Ovary (tissue), 9 donors: ENCODE results near the gene ASPDH. TPM values are rescaled to one million over a fixed set of nuclear protein-coding genes. Genes with fewer than 3 reads are reported as not detected.

Experiments
- DNase-seq, 5 donors: peaks; one replicate each; pipeline ENCODE4 v3.0.0-alpha.2; 2019 to 2020
- H3K27ac ChIP-seq, 2 donors: fragments of 200-600 bp; one replicate each; pipeline versions ENCODE4 v1.5.1 to v1.8.0; 2019 to 2022
- H3K27me3 ChIP-seq: fragments of 200-600 bp; one replicate; pipeline ENCODE4 v1.8.0; 2022
- H3K36me3 ChIP-seq: fragments of 200-600 bp; sonication (generic); one replicate; pipeline ENCODE4 v1.5.1; 2019
- H3K4me1 ChIP-seq: one replicate; pipeline ENCODE4 v1.8.1; 2013; ENCODE audit warnings: mild to moderate bottlenecking, moderate library complexity; ENCODE audit not compliant: insufficient read depth
- H3K4me3 ChIP-seq: fragments of 200-600 bp; sonication (generic); one replicate; pipeline ENCODE4 v1.5.1; 2017
- H3K9me3 ChIP-seq, 2 donors: fragments of 200-600 bp in 1 of 2; sonication (generic) in 1 of 2; one replicate each; pipeline versions ENCODE4 v1.5.1 to v1.8.1; 2013 to 2019; ENCODE audit warnings: mild to moderate bottlenecking in 1 of 2, moderate library complexity in 1 of 2
- CTCF ChIP-seq, 3 donors: fragments of 450-650 bp in 2 of 3; fragments of 200-600 bp in 1 of 3; IDR thresholded peaks; one replicate each; pipeline versions ENCODE4 v1.5.1 to v1.8.0; 2016 to 2022; ENCODE audit warnings: antibody characterized with exemption in 3 of 3, mild to moderate bottlenecking in 1 of 3
- EP300 ChIP-seq: sonication (generic); formaldehyde crosslinking; IDR thresholded peaks from one replicate; pipeline ENCODE4 v1.6.1; 2017; ENCODE audit warnings: antibody characterized with exemption
- POLR2A ChIP-seq: fragments of 450-650 bp; IDR thresholded peaks from one replicate; pipeline ENCODE4 v1.6.1; 2017; ENCODE audit warnings: antibody characterized with exemption, mild to moderate bottlenecking, moderate library complexity
- WGBS, 3 donors: extraction: QIAGEN DNeasy Blood & Tissue Kit in 1 of 3; methylation state at CpG; one replicate each; pipeline versions ENCODE4 v1.1.5 to v1.1.7; 2013 to 2017; 5-methylcytosine and 5-hydroxymethylcytosine counted together
- intact Hi-C, 4 donors: fragments of 100-400 bp; cut with DNase I; formaldehyde crosslinking; loops; one replicate each; pipeline versions ENCODE4 v1.11.0 to v1.15.1; 2022 to 2023
- polyA plus RNA-seq, 2 donors: library from polyadenylated mRNA; stranded (reverse); fragments of 200-250 nt in 1 of 2; fragments of 350-450 nt in 1 of 2; fragmentation: Illumina TruSeq in 1 of 2; extraction: RNeasy Lipid Tissue Mini Kit (QIAGEN cat#74804) in 1 of 2; gene quantifications; one replicate each; pipeline ENCODE4 v1.2.3, GENCODE V29; 2013 to 2014
- total RNA-seq, 7 donors: library from RNA; depleted of rRNA in 2 of 7; stranded (reverse); fragments of >200 nt in 2 of 7; fragmentation: NEBNext Ultra II Directional in 3 of 7; extraction: Animal tissue kit (Norgen Biotek cat#: 25700) in 3 of 7; gene quantifications; one replicate each; pipeline versions ENCODE4 v1.1.0 to v1.2.4, GENCODE V29; 2016 to 2023
- donor health status: DM: no; HTN: no; CAD: no; lungs with moderate emphysema.
- donor health status: DM: no; HTN: no; CAD: no.
- donor health status: Bipolar disorder and iron deficiency.
- donor health status: DM: yes; HTN: yes; CAD: no.
- donor health status: DM: no; HTN: no; CAD: no.
- donor health status: DM: yes; HTN: yes; CAD: no.

The ASPDH gene
- total and polyA plus RNA-seq, 9 donors, result not detected

GRCh38 chr19:50481351-50482149, 32.2 kb downstream of the ASPDH start:
- H3K27me3 ChIP-seq, result no peaks in the 10 kb centered on the region
- no peak overlapping the region for H3K27ac ChIP-seq
- intact Hi-C loops, result no loop called here
- H3K4me1 ChIP-seq, result peaks cover 15% of the 10 kb centered on the region
- H3K4me3 ChIP-seq, result no peak overlapping the region
- DNase-seq, result no peak
- TF ChIP-seq POLR2A (no peak), CTCF (IDR thresholded peaks at IDR 0.05) (no peak), EP300 (no peak)
- no peaks in the 10 kb centered on the region for H3K36me3 ChIP-seq
- 84 to 87% (median 86%) methylated on average over 25 to 27 of the region's 27 CpGs for WGBS, 3 donors
- no peaks in the 10 kb centered on the region for H3K9me3 ChIP-seq

GRCh38 chr19:50480281-50481111, 33.2 kb downstream of the ASPDH start:
- Histone ChIP-seq H3K27ac (no peak overlapping the region), H3K27me3 (no peaks in the 10 kb centered on the region), H3K36me3 (no peaks in the 10 kb centered on the region), H3K9me3 (no peaks in the 10 kb centered on the region), H3K4me1 (peaks cover 15% of the 10 kb centered on the region), H3K4me3 (no peak overlapping the region)
- 84 to 88% (median 88%) methylated on average over 36 to 37 of the region's 37 CpGs for WGBS, 3 donors
- no peak for DNase-seq
- TF ChIP-seq EP300 (no peak), POLR2A (no peak), CTCF (IDR thresholded peaks at IDR 0.05) (no peak)
- intact Hi-C loops, result no loop called here

- Histone ChIP-seq H3K36me3 (no peaks in the 10 kb centered on the region), H3K27me3 (no peaks in the 10 kb centered on the region), H3K9me3 (no peaks in the 10 kb centered on the region), H3K4me1 (peaks cover 15% of the 10 kb centered on the region), H3K27ac (no peak overlapping the region), H3K4me3 (no peak overlapping the region)
- intact Hi-C loops, result loop anchor here in 1 of 4 donors (5.0 kb wide), 1 partner anchor 103 kb away; the partner anchor contains the start of gene NR1H2
- DNase-seq, result no peak
- whole genome bisulfite sequencing, 3 donors, result 87 to 92% (median 92%) methylated on average over 12 to 16 of the region's 16 CpGs
- TF ChIP-seq POLR2A (no peak), CTCF (IDR thresholded peaks at IDR 0.05) (no peak), EP300 (no peak)
Observed at GRCh38 chr19:50479761-50480251, 33.9 kb downstream of the ASPDH start.

DNA sequence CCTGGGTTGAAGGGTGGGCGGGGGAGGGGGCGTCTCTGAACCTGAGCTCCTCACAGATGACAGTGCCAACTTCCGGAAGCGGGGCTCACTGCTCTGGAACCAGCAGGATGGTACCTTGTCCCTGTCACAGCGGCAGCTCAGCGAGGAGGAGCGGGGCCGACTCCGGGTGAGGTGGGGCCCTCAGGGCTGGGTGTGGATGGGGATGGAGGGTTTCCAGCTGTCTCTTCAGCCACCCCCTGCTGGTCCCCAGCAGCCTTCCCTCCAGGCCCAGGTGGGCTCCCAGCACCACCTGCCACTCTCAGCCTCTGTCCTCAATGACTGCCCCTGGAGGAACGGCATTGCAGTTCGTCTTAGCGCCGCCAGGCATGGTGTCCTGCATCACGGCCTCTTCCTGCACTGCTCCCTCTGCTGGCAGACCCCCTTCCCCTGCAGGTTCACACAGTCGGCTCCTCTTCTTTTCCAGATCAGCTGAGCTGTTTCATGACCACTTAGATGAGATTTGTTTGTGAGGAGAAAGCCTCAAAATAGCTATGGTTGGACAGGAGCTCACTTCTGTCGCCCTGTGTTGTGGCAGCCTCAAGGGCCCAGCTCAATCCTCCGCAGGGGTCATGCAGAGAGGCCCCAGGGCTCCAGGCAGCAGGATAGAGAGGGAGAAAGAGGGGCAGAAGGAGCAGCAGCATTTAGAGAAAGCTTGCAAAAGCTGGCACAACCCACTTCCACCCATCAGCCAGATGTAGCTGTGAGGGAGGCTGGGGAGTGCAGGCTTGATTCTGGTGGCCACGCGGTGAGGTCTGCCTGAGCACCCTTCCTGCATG, 34.6 kb downstream of the ASPDH start:
- intact Hi-C loops, result loop anchor here in 1 of 4 donors (5.0 kb wide), 1 partner anchor 102 kb away; the partner anchor contains the start of gene NR1H2
- Histone ChIP-seq H3K27me3 (no peaks in the 10 kb centered on the region), H3K9me3 (no peaks in the 10 kb centered on the region), H3K27ac (peak overlapping the region in 1 of 2 donors; percentile 20), H3K4me3 (no peak overlapping the region), H3K36me3 (no peaks in the 10 kb centered on the region), H3K4me1 (peaks cover 15% of the 10 kb centered on the region)
- 81 to 87% (median 86%) methylated on average over 19 of the region's 19 CpGs for WGBS, 3 donors
- TF ChIP-seq CTCF (IDR thresholded peaks at IDR 0.05) (no peak), EP300 (no peak), POLR2A (no peak)
- no peak for DNase-seq
